ENCODE results near the gene KIF11.

GRCh38 chr10:92595505-92595904, 2.6 kb downstream of the KIF11 start:
- TF ChIP-seq CTCF (IDR thresholded peaks at IDR 0.05 in 8 of 11, conservative IDR thresholded peaks at IDR 0.05 in 3 of 11) (no peak), POLR2AphosphoS5 (IDR thresholded peaks at IDR 0.05) (no peak), POLR2A (IDR thresholded peaks at IDR 0.05) (no peak)
